ENCODE measurements around the gene ADAMTS2.

ADAMTS2 gene

DNA sequence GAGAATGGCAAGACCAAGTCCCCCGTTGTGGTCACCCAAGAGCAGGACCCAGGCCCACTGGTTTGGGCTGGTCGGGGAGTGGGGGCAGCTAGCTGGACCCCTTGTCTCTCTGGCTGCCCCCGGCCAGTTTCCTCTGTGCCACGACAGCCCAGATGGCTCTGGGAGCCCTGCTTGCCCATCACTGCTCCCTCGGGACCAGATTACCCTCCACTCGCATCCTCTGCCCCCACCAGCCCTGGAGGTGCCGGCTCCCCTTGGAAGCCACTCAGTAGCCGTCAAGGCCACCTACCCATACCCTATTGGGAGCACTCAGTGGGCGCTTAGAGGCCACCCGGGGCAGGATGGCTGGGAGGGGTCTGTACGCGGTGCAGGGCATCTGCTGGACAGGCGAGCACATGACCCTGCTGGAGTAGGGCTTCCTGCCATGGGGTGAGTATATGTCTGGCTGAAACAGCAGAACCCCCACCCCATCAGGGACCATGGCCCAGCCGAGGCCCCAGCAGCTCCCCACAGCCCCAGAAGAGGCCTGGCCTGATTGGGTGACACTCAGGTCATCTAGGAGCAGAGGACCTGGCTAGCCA lies 215.1 kb downstream of the ADAMTS2 start:
- DNase-seq = no peak

DNA sequence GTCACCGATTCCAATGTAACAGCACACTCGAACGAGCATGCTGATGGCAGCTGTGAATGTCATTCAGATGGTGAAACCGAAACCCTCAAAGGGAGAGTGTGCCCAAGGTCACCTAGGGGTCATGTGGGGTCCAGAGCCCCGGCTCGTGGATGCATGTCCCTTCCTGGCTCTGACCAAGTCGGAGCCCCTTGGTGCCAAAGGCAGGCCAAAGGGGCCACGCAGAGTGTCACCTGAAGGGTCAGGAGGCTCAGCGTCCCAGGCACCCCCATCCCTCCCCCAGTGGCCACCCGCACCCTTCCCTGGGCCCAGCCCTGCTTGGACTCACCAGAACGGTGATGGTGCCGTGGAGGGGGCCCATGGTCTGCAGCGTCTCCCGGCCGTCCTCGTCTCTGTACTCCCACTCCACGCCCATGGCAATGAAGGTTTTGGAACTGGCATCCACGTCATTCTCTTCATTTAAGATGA lies 215.6 kb downstream of the ADAMTS2 start:
- no peak for DNase-seq

DNA sequence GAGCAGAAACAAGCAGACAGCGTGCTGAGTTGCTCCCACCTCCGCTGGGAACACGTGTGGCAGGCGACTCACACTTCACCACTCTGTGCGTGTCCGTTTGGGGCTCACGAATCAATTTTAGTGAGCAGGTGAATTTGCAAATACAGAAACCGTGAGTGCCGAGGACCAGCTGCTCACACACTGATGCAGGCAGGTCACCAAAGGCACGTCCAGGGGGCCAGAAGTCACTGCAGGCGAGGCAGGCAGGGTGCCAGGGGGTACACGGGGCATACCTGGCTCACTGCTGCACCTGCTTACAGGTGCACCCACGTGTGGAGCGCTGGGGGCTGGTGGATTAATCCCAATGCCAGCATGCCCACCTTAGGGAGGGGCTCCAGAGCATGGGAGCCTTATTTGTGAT lies 216.3 kb downstream of the ADAMTS2 start:
- DNase-seq = no peak

DNA sequence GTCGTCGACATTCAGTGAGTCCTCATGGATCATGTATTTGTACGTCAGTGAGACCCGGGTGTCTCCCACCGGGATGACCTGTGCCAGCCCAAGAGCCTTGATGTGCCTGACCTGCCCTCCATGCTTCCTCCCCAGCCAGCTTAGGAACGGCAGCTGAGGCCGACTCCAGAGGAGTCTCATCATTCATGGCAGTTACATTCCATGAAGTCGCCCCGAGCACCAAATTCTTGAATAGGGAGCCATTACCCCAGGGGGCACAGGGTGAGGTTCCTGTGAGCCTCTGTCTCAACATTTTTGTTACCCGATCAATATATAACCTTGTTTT lies 217.3 kb downstream of the ADAMTS2 start:
- DNase-seq = no peak

DNA sequence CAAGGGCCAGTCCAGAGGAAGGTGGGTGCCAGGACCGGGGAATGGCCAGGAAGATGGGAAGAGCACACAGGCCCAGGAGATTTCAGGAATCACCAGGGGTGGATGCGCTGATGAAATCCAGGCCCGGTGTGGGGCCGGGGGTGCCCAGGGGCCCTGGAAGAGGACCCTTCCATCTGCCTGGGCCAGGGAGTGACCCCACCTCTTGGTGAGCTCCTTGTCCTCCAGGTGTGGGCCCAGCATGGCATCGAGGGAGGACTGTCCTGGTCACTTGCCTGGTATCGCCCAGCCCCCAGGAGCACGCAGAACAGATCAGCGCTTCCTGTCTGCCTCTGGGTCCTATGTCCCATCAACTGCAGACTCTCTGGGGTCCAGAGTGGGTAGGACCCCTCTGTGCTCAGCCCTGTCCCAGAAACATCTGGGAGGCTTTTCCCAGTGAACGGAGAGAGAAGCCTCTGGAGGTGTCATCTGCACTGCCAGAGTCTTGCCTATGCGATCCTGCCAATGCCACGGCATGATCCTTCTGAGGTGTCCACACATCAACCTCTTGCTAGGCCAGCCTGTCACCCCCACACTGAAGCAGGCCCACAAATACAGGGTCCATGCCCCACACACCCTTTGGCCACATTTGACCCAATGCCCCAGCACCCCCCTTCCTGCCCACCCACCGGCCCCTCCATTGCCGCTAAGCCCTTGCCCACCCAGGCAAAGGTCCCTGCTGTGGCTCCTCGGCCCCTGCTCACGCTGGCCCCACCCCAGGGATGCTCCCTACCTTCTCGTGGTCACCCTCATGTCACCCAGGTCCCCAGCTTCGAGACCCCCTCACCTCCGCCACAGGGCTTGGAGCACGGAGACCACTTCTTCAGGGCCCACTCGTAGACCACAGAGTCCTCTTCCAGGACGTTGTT lies 217.9 kb downstream of the ADAMTS2 start:
- no peak for DNase-seq

DNA sequence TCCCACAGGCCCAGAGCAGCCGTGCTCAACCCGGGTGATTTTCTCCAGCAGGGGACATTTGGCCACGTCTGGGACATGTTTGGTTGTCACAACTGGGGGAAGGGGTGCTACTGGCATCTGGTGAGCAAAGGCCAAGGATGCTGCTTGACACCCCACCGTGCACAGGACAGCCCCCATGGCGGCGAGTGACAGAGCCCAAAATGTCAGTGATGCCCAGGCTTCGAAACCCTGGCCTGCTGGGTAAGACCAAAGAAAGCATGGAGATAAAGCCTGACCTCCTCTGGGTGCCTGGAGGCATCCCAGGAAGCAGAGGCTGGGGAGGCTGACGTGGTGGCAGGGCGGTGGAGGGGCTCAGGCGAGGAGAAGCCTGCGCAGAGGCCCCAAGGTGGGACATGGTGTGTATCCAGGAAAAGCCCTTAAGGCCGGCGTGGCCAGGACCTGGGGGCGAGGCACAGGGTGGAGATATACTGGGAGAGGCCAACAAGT lies 218.7 kb downstream of the ADAMTS2 start:
- DNase-seq = no peak

DNA sequence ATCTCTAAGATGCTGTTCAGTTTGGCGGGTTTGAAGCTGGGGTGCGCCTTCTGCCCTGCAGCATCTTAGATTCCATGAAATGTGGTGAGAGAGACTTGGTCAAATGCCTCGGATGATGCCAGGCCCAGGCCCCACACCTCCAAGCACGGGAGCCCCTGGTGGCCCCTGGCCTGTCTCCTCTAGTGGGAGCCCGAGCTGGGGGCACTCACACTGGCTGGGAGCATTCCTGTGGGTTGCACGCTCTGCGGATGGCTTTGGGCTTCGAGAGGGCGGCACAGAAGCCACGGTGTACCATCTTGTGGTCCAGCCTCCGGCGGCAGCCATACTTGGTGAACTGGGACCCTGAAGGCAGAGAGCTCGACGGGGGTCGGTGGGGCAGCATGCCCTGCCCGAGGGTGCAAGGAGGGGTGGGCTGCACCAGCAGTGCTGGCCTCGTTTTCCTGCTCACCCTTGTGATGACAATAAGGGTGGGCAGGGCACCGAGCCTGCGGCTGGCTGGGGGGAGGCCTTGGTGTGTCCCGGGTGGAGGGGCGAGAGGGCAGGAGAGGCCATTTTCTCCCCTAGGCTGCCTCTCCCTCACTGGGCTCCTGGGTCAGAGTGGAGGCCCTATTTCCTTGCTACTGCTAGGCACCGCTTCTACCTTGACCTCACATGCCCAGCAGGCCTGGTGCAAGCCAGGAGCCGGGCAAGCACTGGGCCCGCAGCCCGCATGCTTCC lies 219.3 kb downstream of the ADAMTS2 start:
- DNase-seq = no peak

DNA sequence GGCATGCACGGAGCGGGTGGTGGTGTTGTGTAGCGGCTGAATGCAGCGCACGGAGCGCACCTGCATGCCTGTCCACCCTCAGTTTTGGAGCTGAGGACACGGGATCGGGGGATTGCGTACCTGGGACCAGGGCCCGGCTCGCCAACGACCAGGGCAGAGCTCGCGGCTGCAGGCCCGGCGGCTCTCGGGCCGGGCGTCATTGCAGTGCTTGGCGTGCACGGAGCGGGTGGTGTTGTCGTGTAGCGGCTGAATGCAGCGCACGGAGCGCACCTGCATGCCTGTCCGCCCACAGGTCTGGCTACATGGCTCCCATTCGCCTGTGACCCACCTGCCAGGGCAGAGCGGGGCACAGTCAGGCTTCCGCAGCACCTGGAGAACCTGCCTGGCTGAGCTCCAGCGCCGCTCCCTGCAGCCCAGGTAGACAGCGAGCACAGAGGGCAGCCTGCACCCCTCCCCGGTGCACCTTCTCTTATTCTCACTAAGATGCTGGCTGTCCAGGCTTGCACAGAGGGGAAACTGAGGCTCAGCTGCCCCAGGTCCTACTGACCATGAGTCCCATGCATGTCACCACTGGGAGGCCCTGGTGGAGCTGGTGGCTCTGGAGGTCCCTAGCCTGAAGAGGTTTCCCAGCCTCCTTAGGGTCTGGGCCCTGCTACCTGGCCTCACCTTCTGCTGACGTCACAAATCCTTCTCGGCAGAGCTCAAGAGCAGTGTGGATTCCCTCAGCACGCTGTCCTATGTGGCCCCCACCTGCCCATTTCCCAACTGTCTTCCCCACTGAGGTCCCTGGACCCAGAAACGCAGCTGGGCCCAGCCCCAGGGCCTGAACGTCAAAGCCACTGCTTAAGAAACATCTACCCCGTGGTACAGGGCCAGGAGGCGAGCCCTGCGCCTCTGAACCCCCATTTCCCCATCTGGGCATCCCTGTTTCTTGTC lies 220.1 kb downstream of the ADAMTS2 start:
- DNase-seq = no peak

DNA sequence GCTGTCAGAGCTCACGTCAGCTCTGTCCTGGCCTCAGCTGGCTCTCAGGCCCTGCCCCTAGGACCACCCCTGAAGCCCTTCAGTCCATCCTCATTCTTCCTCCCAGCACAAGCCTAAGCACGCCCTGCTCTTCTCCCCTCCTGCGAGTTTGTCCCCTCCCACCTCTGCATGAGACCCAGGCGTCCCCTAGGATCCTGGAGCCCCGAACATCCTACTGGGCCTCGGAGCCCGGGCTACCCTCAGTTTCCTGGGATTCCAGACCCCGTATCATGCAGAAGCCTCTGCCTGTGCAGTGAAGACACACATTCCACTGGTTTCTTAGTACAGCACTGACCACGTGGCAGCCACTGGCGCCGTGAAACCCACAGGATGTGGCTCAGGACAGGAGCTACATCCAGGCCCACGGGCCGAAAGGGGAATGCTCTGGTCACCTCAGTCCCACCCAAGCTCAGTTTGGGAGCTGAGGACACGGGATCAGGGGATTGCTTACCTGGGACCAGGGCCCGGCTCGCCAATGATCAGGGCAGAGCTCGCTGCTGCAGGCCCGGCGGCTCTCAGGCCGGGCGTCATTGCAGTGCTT lies 220.9 kb downstream of the ADAMTS2 start:
- no peak for DNase-seq

DNA sequence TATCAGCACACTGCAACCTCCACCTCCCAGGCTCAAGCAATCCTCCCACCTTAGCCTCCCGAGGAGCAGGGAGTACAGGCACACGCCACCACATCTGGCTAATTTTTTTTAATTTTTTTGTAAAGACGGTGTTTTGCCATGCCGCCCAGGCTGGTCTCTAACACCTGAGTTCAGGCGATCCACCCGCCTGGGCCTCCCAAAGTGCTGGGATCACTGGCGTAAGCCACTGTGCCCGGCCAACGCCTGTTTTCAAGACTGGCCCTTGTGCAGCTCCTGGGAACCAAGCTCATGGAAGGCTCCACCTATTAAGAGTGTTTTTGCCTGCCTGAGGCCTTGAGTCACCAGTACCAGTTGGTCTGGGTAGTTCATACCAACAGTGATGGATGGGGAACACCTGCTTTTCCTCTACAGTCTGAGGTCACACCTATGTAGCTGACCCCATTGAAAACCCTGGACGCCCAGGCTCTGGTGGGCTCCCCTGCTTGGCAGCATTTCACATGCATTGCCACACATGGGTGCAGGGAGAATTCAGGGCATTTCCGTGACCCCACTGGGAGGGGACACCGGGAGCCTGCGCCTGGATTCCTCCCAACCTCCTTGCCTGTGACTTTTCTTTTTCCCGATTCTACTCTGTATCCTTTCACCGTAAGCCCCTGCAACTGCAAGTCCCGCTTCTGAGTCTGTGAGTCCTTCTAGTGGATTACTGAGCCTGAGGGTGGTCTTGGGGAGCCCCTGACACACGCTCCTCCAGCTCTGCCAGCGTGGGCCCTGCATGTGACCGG lies 221.6 kb downstream of the ADAMTS2 start:
- no peak for DNase-seq

DNA sequence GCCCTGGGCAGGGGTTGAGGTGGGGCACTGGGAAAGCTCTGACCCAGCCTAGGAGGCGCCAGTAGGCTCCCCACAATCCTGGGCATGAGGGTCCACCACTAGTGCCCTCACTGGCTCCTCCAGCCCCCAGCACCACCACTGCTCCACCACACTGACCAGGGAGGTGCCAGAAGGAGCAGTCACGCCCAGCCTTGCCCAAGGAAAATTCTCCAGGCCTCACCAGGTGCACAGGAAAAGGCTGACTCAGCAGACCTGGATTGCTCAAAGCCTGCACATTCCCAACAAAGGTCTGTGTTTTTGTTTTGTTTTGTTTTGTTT lies 222.2 kb downstream of the ADAMTS2 start:
- DNase-seq = no peak

DNA sequence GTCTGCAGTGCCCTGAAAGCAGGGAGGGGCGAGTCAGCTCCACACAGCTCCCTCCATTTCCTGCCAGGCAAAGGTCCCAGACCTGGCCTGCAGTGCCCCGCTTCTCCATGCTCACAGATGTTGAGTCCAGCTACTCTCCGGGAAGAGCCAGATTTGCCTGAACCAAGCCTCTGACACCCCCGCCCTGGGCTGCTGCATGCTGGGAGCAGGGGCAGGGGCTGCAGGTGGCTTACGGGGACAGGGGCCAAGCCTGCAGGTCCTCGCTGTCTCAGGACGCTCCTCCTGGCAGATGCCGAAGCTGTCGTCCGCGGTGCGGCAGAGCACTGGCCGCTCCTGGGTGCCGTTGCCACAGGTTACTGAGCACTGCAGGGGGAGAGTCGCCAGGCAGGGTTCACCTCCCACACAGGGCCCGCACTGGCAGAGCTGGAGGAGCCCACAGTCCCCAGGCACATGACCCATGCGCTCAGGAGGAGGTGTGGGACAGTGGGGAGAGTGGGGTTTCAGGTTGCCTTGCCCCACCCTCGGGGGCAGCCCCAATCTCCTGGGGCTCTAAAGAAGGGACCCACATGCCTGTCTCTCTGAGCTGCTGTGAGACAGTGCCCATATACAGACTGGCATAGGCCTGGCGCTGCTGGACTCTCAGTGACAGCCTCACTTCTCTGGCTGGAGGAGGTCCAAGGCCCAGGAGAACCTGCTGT lies 222.7 kb downstream of the ADAMTS2 start:
- no peak for DNase-seq

DNA sequence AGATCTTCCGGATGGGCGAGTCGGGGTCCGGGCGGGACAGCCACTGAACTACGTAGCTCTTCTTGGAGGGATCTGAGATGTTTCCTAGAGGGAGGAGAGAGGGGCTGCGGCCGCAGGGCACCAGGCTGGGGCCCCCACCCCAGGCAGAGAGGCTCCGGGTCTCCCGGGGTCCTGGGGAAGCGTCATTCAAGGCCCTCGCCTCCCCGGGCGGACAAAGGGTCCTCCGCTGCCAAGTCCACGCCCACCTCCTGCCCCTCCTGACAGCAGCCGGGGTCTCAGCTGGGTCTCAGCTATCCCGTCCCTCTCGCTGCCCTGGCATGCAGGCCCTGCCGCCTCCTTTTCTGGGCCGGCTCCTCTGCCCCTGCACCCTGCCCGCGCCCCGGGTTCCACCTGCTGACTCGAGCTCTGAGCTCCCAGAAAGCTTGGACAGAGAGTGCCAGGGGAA lies 223.6 kb downstream of the ADAMTS2 start:
- DNase-seq = no peak

DNA sequence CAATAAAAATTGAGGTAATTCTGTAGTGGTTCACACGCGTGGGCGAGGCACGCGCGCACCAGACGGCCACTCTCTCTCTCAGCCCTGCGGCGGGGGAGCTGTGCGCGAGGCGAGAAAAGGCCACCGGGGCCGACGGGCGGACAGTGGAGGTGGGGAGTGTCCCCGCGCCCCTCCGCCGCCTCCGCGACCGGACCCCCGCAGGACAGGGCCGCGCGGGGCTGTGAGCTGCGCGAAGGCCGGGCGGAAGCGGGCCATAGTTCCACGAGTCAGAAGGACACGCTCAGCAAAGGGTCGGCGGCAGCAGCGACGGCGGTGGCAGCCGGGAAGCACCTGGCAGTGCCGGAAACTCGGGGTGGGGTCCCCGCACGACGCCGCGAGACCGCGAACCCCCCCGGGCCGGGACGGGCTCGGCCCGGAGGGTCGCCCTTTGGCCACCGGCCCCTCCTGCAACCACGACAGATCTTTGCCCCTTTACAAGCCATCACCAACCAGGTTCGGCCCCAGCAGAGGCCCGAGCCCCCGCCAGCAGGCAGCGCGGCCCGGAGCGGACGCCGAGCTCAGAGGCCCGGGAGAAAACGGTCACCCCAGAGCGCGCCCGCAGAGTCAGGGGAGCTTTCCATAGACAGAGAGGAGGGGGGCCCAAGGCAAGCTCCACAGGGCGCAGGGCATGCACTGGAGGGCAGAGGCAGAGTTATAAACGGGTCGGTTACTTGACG lies 224.2 kb downstream of the ADAMTS2 start:
- DNase-seq = no peak

DNA sequence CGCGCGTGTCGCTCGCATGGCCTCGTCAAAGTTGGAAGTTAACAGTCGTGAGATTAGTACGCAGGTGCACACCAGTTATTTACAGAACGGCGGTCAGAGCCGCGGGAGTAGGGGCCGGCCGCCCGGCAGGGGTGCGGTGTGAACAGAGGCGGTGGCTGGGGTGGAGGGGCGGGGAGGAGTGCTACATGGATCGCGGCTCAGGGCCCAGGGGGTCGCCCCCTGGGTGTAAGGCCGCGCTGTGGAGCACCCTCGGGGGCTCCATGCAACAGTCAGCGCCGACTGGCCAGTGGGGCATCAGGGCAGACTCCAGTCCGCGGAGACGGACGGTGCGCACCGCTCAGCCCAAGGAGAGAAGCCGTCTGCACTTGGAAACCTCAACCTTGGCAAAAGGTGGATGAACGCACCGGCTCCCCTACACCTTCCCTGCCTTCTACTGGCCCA lies 224.8 kb downstream of the ADAMTS2 start:
- DNase-seq = no peak

DNA sequence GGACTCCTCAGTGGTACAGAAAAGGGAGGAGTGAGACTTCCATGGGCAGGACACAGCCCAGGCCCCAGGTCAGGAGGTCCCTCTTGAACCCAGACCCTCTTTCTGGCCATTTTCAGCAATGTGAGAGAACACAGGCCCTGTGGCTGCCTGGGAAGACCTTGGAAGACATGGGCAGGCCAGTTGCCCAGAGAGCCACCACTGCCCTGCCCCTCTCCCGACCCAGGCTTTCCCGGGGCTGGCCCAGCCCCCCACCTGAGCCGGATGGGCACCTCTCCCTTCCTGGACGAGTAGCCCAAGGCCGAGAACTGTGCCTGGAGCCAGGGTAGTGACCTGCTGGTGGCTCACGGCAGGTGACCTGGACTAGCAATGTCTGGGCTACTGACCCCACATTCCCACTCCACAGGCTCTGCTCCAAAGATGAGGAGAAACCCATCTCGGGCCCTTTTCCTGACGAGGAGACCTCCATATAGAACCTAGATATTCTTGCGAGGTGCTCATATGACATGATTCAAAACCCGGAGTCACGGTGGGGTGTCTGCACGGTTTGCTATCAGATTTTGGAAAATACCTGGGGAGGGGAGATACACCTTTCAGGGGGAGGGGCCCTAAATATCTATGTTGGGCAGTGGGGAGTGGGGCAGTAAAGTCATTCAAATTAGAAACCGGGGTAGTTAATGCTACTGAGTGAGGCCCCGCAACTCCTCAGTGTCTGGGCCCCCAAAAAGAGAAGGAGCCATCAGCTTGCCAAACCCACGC lies 225.7 kb downstream of the ADAMTS2 start:
- DNase-seq = no peak

DNA sequence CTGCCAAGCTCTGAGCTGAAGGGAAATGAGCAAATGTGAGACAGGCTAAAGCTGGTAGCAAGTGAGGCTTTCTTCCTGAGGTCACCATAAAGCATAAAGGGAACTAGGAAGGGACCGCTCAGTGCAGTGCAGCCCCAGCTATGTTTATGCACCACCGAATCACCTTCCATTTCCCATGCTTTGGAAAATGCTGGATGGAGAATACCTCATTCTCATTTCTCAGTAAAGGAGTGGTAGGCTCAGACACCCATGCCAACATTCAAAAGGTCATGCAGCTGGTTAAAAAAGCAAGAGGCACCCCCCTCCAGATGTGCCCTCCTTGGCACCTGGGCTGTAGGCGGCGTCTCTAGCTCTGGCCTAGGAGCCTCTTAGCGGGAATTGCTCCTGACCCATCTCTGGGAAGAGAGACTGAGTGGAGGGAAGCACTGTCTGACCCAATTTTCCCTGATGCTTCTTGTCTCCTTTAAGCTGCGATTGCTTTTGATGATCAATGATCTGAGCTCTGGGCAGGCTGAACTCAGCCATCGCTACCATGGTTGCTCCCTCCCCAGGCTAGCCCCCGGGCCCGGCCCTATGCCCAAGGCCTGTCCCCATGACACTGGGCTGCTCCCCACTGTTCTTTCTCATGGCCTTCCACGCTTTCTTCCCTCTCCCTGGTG lies 226.4 kb downstream of the ADAMTS2 start:
- DNase-seq = no peak

DNA sequence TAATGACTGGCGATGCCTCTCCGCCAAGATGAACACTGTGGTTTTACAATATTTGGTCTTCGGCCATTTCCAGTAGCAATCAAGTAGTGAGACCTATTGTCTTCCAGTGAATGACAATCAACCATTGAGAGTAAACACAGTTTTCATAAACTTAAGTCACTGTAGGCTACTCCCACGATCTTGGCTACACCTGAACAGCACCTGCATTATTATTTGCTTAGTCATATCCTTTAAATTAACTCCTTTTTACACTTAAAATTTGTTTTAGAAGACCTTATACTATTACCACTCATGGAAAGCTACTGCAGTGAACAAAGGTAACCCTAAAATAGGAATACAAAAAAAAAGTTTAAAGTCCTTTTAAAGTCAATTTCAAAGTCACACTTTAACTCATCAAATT lies 226.9 kb downstream of the ADAMTS2 start:
- no peak for DNase-seq

Measured in suppressor macrophage treated with lipopolysaccharide for 4 hours (primary cell).